ENCODE results near the gene CCR6. TPM values are rescaled to one million over a fixed set of nuclear protein-coding genes. Genes with fewer than 3 reads are reported as not detected.

The CCR6 gene
- total RNA-seq, 1 experiment from 2014 or later, result not detected

DNA sequence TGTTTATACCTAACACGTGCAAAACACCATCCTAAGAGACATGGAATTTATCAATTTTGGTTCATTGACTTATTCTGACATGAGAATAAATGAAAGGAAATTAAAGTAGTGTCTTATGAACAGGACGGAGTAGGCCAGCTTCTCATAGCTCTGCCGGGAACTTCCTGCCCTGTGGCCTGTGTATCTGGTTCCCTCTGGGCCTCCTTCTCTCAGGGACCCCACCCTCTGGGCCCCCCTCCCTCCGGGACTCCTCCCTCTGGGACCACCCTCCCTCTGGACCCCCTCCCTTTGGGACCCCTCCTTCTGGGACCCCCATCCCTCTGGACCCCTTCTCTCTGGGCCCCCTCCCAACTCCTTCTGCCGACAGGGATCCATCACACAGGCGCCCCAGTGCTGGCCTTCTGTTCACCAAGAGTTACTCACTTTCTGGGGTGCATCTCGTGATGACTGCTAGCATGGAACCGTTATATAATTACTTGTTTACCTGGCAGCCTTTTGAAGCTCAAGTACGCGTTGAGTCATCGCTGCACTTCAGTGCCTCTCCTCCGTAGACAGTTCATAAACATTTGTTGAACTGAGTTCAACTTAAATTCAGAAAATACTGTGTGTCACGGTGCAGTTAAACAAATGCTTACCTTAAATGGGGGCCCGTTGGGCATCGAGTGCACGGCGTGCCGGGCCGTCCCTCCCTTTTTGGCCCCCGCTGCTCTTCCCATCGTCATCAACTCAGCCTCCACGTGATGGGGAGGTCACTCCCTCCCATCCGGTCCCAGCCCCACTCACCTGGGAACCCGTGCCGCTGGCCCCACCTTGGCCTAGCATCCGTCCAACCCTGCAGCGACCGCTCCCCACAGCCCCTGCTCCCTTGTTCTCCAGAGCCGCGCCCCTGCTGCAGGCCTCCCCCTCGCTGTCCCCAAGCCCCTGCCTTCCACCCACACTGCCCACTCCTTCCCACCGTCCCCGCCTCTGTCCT lies 8.1 kb downstream of the CCR6 start:
- Histone ChIP-seq H3K4me1 (ENCODE audit: control insufficient read depth, insufficient read depth, low read length) (peaks cover 4% of the 10 kb centered on the region), H3K9me3 (ENCODE audit: control insufficient read depth, insufficient read depth, low read depth, low read length) (no peaks in the 10 kb centered on the region), H3K4me3 (ENCODE audit: low read depth in 2 of 2, low read length in 2 of 2) (no peak overlapping the region), H3K27ac (ENCODE audit: low read length) (no peak overlapping the region), H3K27me3 (ENCODE audit: control insufficient read depth, insufficient read depth, low read length) (no peaks in the 10 kb centered on the region), H3K36me3 (ENCODE audit: control insufficient read depth, insufficient read depth, low read length) (no peaks in the 10 kb centered on the region)
- TF ChIP-seq TCF7L2 (IDR thresholded peaks at IDR 0.05; ENCODE audit: low read depth, low read length), result no peak
- no peak for TF ChIP-seq SIN3A (IDR thresholded peaks at IDR 0.05; ENCODE audit: borderline replicate concordance, insufficient read depth, low read depth, low read length)
- no peak for TF ChIP-seq REST (IDR thresholded peaks at IDR 0.05; ENCODE audit: insufficient read depth in 1 of 2, low read depth in 2 of 2, low read length in 1 of 2)
- no peak for TF ChIP-seq POLR2AphosphoS5 (IDR thresholded peaks at IDR 0.05; ENCODE audit: low read depth, low read length)
- no peak for TF ChIP-seq CTCF (IDR thresholded peaks at IDR 0.05)
- no TSS peak for BruUV-seq (replicated peaks)
- ChIA-PET CTCF (no interaction called here), POLR2A (no interaction called here)
- ATAC-seq, result peak; percentile 59
- DNase-seq (ENCODE audit: low read depth, low spot score), result no peak
- intact Hi-C loops (cut with micrococcal nuclease; ENCODE audit: unreplicated experiment) (no loop called here), in situ Hi-C loops (cut with HindIII; ENCODE audit: low pct_unique_long_range_greater_than_20kb, low sequenced_read_pairs) (no loop called here)

GRCh38 chr6:167134448-167135328 lies 11.8 kb downstream of the CCR6 start:
- ChIA-PET CTCF (no interaction called here), POLR2A (no interaction called here)
- H3K9me3 ChIP-seq (ENCODE audit: control insufficient read depth, insufficient read depth, low read depth, low read length), result no peaks in the 10 kb centered on the region
- intact Hi-C loops (cut with micrococcal nuclease; ENCODE audit: unreplicated experiment), result no loop called here
- no peak overlapping the region for H3K27ac ChIP-seq (ENCODE audit: low read length)
- in situ Hi-C loops (cut with HindIII; ENCODE audit: low pct_unique_long_range_greater_than_20kb, low sequenced_read_pairs), result no loop called here
- DNase-seq (ENCODE audit: low read depth, low spot score) (no peak), ATAC-seq (no peak)
- BruUV-seq (replicated peaks), result no TSS peak
- no peak overlapping the region for H3K4me3 ChIP-seq (ENCODE audit: low read depth in 2 of 2, low read length in 2 of 2)
- no peaks in the 10 kb centered on the region for H3K36me3 ChIP-seq (ENCODE audit: control insufficient read depth, insufficient read depth, low read length)
- peaks cover 4% of the 10 kb centered on the region for H3K4me1 ChIP-seq (ENCODE audit: control insufficient read depth, insufficient read depth, low read length)
- TF ChIP-seq POLR2AphosphoS5 (IDR thresholded peaks at IDR 0.05; ENCODE audit: low read depth, low read length) (no peak), TCF7L2 (IDR thresholded peaks at IDR 0.05; ENCODE audit: low read depth, low read length) (no peak), SIN3A (IDR thresholded peaks at IDR 0.05; ENCODE audit: borderline replicate concordance, insufficient read depth, low read depth, low read length) (no peak), REST (IDR thresholded peaks at IDR 0.05; ENCODE audit: insufficient read depth in 1 of 2, low read depth in 2 of 2, low read length in 1 of 2) (no peak), CTCF (IDR thresholded peaks at IDR 0.05) (no peak)
- peaks cover 5% of the 10 kb centered on the region; the same call in 1 of the 2 replicates for H3K27me3 ChIP-seq (ENCODE audit: control insufficient read depth, insufficient read depth, low read length)
